ENCODE data around the gene ALDH4A1.

GRCh38 chr1:18949686-18950400 is 47.5 kb upstream of the ALDH4A1 start:
- TF ChIP-seq CTCF (IDR thresholded peaks at IDR 0.05) (peak in 4 of 6 experiments; percentile 5 to 39 (median 22)), POLR2A (IDR thresholded peaks at IDR 0.05) (peak in 1 of 2 donors; percentile 59)

Data from adrenal gland (tissue), 5 donors.